ENCODE measurements around the gene CMPK2. TPM values are rescaled to one million over a fixed set of nuclear protein-coding genes. Genes with fewer than 3 reads are reported as not detected.
"Not testable (repeated sequence)": the region's sequence is repeated elsewhere in the genome, so short reads cannot be mapped to it uniquely, and the experiment has no call there.

The CMPK2 gene, protein sequence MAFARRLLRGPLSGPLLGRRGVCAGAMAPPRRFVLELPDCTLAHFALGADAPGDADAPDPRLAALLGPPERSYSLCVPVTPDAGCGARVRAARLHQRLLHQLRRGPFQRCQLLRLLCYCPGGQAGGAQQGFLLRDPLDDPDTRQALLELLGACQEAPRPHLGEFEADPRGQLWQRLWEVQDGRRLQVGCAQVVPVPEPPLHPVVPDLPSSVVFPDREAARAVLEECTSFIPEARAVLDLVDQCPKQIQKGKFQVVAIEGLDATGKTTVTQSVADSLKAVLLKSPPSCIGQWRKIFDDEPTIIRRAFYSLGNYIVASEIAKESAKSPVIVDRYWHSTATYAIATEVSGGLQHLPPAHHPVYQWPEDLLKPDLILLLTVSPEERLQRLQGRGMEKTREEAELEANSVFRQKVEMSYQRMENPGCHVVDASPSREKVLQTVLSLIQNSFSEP
- polyA plus RNA-seq (ENCODE audit: low read depth in 6 of 6) = 1 to 10 TPM in 5 of 6 donors, not detected in 1; 1.1 to 7.2 (median 1.9) TPM

GRCh38 chr2:6865346-6866274 is at the start of gene CMPK2:
Gene CMPK2, minus strand, starts transcription at chr2:6865907. Its CDS starts 211 bp downstream, at chr2:6865696.
- DNase-seq (peak; percentile 76), ATAC-seq (ENCODE audit: low read depth in 2 of 2) (peak; percentile 77 to 78)
- Mint-ChIP-seq H3K4me1 (peaks cover 7 to 19% (median 15%) of the 10 kb centered on the region in 3 donors), H3K27me3 (no peaks in the 10 kb centered on the region), H3K9me3 (peaks cover 0 to 10% (median under 1%) of the 10 kb centered on the region in 7 donors), H3K36me3 (peaks cover 9 to 15% of the 10 kb centered on the region in 2 donors), H3K27ac (peak within 1 kb of the TSS in 5 of 6 donors; percentile 5 to 94 (median 71)), H3K4me3 (peak within 1 kb of the TSS; percentile 92 to 97 (median 96))

DNA sequence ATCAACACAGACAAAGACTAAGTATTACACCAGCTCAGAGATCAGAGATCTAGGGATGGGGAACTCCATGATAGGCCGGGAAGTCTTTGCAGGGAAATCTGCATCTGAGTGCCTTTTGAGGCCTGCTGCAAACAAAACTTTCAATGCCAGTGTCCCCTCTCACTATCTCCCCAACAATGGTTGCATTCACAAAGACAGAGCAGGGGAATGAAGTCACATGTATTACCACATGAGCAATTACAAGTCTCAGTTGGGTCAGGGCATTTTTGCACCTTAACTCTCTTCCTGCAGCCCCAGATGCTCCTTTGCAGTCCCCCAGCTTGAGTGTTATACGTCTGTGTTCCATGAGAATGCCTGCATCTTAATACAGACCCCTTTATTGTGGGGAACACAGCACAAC is 49.7 kb upstream of the CMPK2 start:
- H3K4me1 Mint-ChIP-seq = peaks cover 9 to 22% (median 14%) of the 10 kb centered on the region in 3 donors
- peaks cover 7 to 27% (median 15%) of the 10 kb centered on the region in 3 donors for H3K27me3 Mint-ChIP-seq
- H3K27ac Mint-ChIP-seq = no peak overlapping the region
- ATAC-seq (ENCODE audit: low read depth in 2 of 2) (no peak), DNase-seq (no peak)
- no peaks in the 10 kb centered on the region for H3K36me3 Mint-ChIP-seq
- H3K4me3 Mint-ChIP-seq = peak overlapping the region in 2 of 8 donors; percentile 60 to 66
- peaks cover 0 to 4% (median 0%) of the 10 kb centered on the region in 7 donors for H3K9me3 Mint-ChIP-seq

GRCh38 chr2:6914828-6915227 is 49.1 kb upstream of the CMPK2 start:
- peaks cover 7 to 27% (median 15%) of the 10 kb centered on the region in 3 donors for H3K27me3 Mint-ChIP-seq
- ATAC-seq (ENCODE audit: low read depth in 2 of 2) = no peak
- no peaks in the 10 kb centered on the region for H3K36me3 Mint-ChIP-seq
- DNase-seq = no peak
- H3K4me3 Mint-ChIP-seq = peak overlapping the region in 2 of 8 donors; percentile 40 to 60
- peaks cover 0 to 4% (median 0%) of the 10 kb centered on the region in 7 donors for H3K9me3 Mint-ChIP-seq
- peaks cover 14 to 26% (median 20%) of the 10 kb centered on the region in 3 donors for H3K4me1 Mint-ChIP-seq
- no peak overlapping the region for H3K27ac Mint-ChIP-seq

DNA sequence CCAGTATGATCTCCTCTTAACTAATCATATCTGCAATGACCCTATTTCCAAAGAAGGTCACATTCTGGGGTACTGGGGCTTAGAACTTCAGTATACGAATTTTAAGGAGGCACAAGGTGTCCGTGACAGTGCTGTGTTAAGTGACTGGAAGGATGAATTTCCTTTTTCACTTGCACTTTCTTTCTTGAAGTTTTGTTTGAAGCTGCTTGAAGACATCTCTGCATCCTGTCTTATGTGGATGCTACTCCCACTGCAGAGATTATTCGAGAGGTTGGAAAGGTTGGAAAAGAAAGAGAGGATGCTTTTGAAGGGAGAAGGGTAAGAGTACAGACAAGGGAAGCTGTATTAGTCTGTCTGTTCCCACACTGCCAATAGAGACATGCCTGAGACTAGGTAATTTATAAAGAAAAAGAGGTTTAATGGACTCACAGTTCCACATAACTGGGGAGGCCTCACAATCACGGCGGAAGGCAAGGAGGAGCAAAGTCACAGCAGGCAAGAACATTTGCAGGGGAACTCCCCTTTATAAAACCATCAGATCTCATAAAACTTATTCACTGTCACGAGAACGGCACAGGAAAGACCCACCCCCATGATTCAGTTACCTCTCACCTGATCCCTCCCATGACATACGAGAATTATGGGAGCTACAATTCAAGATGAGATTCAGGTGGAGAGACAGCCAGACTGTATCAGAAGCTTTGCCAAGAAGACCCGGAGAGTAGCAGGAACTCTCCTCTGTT is 47.9 kb upstream of the CMPK2 start:
- peaks cover 26 to 31% (median 30%) of the 10 kb centered on the region in 3 donors for H3K4me1 Mint-ChIP-seq
- ATAC-seq (ENCODE audit: low read depth in 2 of 2) (no peak), DNase-seq (no peak)
- H3K36me3 Mint-ChIP-seq = no peaks in the 10 kb centered on the region
- peak overlapping the region in 2 of 8 donors; percentile 36 to 39 for H3K4me3 Mint-ChIP-seq
- peaks cover 1 to 17% (median 6%) of the 10 kb centered on the region in 3 donors for H3K27me3 Mint-ChIP-seq
- no peaks in the 10 kb centered on the region for H3K9me3 Mint-ChIP-seq
- no peak overlapping the region for H3K27ac Mint-ChIP-seq

DNA sequence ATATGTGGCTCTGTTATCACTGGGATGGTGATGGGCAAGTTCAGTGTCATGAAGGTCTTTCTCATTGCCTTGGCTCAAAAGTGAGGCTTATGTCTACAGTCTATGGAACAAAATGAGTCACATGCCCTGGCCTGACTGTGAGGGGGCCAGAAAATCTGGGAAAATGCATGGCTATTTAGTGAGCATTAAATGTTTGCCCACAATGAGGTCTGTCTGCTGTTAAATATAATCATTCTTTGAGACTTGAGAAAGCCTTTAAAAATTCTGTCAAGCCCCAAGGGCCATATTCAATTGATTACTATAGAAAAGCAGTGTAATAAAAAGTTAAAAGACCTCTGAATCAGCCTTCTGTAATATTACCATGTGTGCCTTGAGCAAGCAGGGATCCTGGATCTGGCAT is 46.0 kb upstream of the CMPK2 start:
- Mint-ChIP-seq H3K9me3 (no peaks in the 10 kb centered on the region), H3K27me3 (peaks cover 0 to 16% (median 6%) of the 10 kb centered on the region in 3 donors), H3K4me1 (peaks cover 26 to 31% (median 30%) of the 10 kb centered on the region in 3 donors), H3K27ac (peak overlapping the region in 1 of 6 donors; percentile 47), H3K4me3 (no peak overlapping the region), H3K36me3 (no peaks in the 10 kb centered on the region)
- ATAC-seq (ENCODE audit: low read depth in 2 of 2) (no peak), DNase-seq (no peak)

GRCh38 chr2:6909431-6910385 is 44.0 kb upstream of the CMPK2 start:
- peak; percentile 86 for ATAC-seq (ENCODE audit: low read depth in 2 of 2)

GRCh38 chr2:6908291-6908690 is 42.6 kb upstream of the CMPK2 start:
- Mint-ChIP-seq H3K4me3 (no peak overlapping the region), H3K27me3 (peaks cover 0 to 5% (median 0%) of the 10 kb centered on the region in 3 donors), H3K27ac (peak overlapping the region in 1 of 6 donors; percentile 19), H3K36me3 (peaks cover 0 to 5% of the 10 kb centered on the region in 2 donors), H3K9me3 (peaks cover 0 to 6% (median 3%) of the 10 kb centered on the region in 7 donors), H3K4me1 (peaks cover 25 to 26% (median 26%) of the 10 kb centered on the region in 3 donors)
- DNase-seq (no peak), ATAC-seq (ENCODE audit: low read depth in 2 of 2) (no peak)

More at GRCh38 chr2:6909431-6910385, 44.0 kb upstream of the CMPK2 start:
- Mint-ChIP-seq H3K4me1 (peaks cover 26 to 31% (median 30%) of the 10 kb centered on the region in 3 donors), H3K27ac (peak overlapping the region in 3 of 6 donors; percentile 6 to 19 (median 15)), H3K27me3 (peaks cover 0 to 9% (median under 1%) of the 10 kb centered on the region in 3 donors), H3K4me3 (peak overlapping the region; percentile 3 to 76 (median 58)), H3K36me3 (no peaks in the 10 kb centered on the region), H3K9me3 (no peaks in the 10 kb centered on the region)
- peak; percentile 33 for DNase-seq

DNA sequence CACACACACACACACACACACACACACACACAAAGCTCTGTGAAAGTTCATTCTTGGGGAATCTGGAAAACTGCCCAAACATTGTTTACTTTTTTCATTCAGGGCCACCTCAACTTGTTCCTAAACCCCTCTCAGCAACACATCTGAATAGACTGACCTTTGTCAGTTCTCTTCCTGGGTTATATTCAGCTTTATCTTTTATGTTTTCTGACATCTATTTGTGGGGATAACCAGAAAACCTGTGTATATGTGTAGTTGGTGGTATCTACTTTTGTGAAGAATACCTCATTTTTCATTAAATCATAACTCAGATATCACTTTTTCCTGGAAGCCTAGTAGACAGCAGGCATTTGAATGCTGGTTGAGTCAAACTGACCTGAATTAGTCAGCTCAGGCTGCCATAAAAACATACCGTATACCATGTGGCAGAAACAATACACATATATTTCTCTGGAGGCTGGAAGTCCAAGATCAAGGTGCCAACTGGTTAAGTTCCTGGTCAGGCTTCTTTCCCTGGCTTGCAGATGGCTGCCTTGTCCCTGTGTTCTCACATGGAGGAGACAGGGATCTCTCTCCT is 40.5 kb upstream of the CMPK2 start:
- Mint-ChIP-seq H3K9me3 (peaks cover 0 to 20% (median 16%) of the 10 kb centered on the region in 7 donors), H3K36me3 (peaks cover 0 to 8% of the 10 kb centered on the region in 2 donors), H3K4me3 (no peak overlapping the region), H3K27me3 (peaks cover 0 to 6% (median 0%) of the 10 kb centered on the region in 3 donors), H3K4me1 (peaks cover 24 to 26% (median 24%) of the 10 kb centered on the region in 3 donors), H3K27ac (no peak overlapping the region)
- no peak for ATAC-seq (ENCODE audit: low read depth in 2 of 2)
- no peak for DNase-seq

DNA sequence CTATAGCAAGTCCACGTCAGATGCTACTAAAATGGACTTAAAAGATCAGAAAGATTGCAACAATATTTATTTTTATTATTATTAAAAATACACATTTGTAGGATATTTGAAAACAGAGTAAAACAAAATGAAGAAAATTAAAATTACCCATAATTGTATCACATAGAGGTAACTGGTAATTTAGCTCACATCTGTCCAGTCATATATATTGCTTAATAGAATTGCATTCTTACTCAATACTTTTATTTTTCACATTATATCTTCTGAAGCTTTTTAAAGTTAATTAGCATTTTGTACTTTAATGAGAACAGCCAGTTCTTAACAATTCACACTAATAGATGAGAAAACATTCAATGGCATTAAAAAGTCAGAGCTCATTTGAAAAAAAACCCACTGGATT is 40.0 kb upstream of the CMPK2 start:
- Mint-ChIP-seq H3K9me3 (peaks cover 0 to 20% (median 16%) of the 10 kb centered on the region in 7 donors), H3K4me1 (peaks cover 18 to 20% (median 19%) of the 10 kb centered on the region in 3 donors), H3K27ac (no peak overlapping the region), H3K36me3 (peaks cover 0 to 8% of the 10 kb centered on the region in 2 donors), H3K4me3 (no peak overlapping the region), H3K27me3 (peaks cover 0 to 6% (median 0%) of the 10 kb centered on the region in 3 donors)
- ATAC-seq (ENCODE audit: low read depth in 2 of 2) (no peak), DNase-seq (no peak)

- H3K27ac Mint-ChIP-seq, H3K4me3 Mint-ChIP-seq: not testable (repeated sequence)
Observed at GRCh38 chr2:6902581-6902980, 36.9 kb upstream of the CMPK2 start.

More at GRCh38 chr2:6902581-6902980, 36.9 kb upstream of the CMPK2 start:
- not testable (repeated sequence) for H3K36me3 Mint-ChIP-seq; ATAC-seq (ENCODE audit: low read depth in 2 of 2); DNase-seq; H3K4me1 Mint-ChIP-seq; H3K27me3 Mint-ChIP-seq
- H3K9me3 Mint-ChIP-seq = peaks cover 0 to 20% (median 16%) of the 10 kb centered on the region in 7 donors
